GM12873 (cell line): Measurements from ENCODE around the gene DPP10.

Experiments
- CTCF ChIP-seq: IDR thresholded peaks from 2 replicates; pipeline ENCODE4 v1.5.1; 2012; ENCODE audit warnings: low read depth, mild to moderate bottlenecking, moderate library complexity, low read length, control low read depth; ENCODE audit not compliant: insufficient read depth; ENCODE audit errors: missing control alignments

Gene DPP10

GRCh38 chr2:115369400-115369799 lies 927.0 kb downstream of the DPP10 start:
- no peak for TF ChIP-seq CTCF

GRCh38 chr2:115374981-115375380 lies 932.5 kb downstream of the DPP10 start:
- no peak for TF ChIP-seq CTCF

- no peak for TF ChIP-seq CTCF
These were observed 942.0 kb downstream of the DPP10 start for GRCh38 chr2:115384399-115384798.

- no peak for TF ChIP-seq CTCF
These were observed 944.0 kb downstream of the DPP10 start for GRCh38 chr2:115386465-115386864.

- TF ChIP-seq CTCF: no peak
These were observed 946.6 kb downstream of the DPP10 start for GRCh38 chr2:115389024-115389423.

GRCh38 chr2:115389898-115390565 lies 947.6 kb downstream of the DPP10 start:
- no peak for TF ChIP-seq CTCF

- no peak for TF ChIP-seq CTCF
These were observed 954.1 kb downstream of the DPP10 start for GRCh38 chr2:115396579-115396978.

- no peak for TF ChIP-seq CTCF
These were observed 958.5 kb downstream of the DPP10 start for GRCh38 chr2:115400940-115401339.
